DLD1 (cell line): ENCODE data around the gene CDADC1.

Experiments used
- in situ Hi-C: cut with HindIII; loops from 2 replicates; pipeline ENCODE4 v1.10.0; 2017; ENCODE audit warnings: low sequenced_read_pairs

The CDADC1 gene

GRCh38 chr13:49292742-49293486 lies 45.2 kb downstream of the CDADC1 start:
- in situ Hi-C loops: loop anchor here (25.0 kb wide), 1 partner anchor 319 kb away; no protein-coding TSS in a partner anchor

- in situ Hi-C loops: loop anchor here (25.0 kb wide), 1 partner anchor 318 kb away; no protein-coding TSS in a partner anchor
Observed at GRCh38 chr13:49294723-49295122, 47.0 kb downstream of the CDADC1 start.

- in situ Hi-C loops: loop anchor here (25.0 kb wide), 1 partner anchor 317 kb away; no protein-coding TSS in a partner anchor
Observed at GRCh38 chr13:49295244-49295643, 47.5 kb downstream of the CDADC1 start.

- in situ Hi-C loops: loop anchor here (25.0 kb wide), 1 partner anchor 316 kb away; no protein-coding TSS in a partner anchor
Observed at GRCh38 chr13:49296659-49297058, 48.9 kb downstream of the CDADC1 start.

- in situ Hi-C loops: loop anchor here (25.0 kb wide), 1 partner anchor 315 kb away; no protein-coding TSS in a partner anchor
Observed at GRCh38 chr13:49297338-49297737, 49.6 kb downstream of the CDADC1 start.

GRCh38 chr13:49298416-49298815 lies 50.7 kb downstream of the CDADC1 start:
- in situ Hi-C loops: loop anchor here (25.0 kb wide), 1 partner anchor 314 kb away; no protein-coding TSS in a partner anchor

- in situ Hi-C loops: loop anchor here (25.0 kb wide), 1 partner anchor 313 kb away; no protein-coding TSS in a partner anchor
Observed at GRCh38 chr13:49298903-49299605, 51.3 kb downstream of the CDADC1 start.

- in situ Hi-C loops: no loop called here
Observed at GRCh38 chr13:49300276-49300675, 52.6 kb downstream of the CDADC1 start.

GRCh38 chr13:49300739-49301589 lies 53.2 kb downstream of the CDADC1 start:
- in situ Hi-C loops: no loop called here

GRCh38 chr13:49302222-49302621 lies 54.5 kb downstream of the CDADC1 start:
- in situ Hi-C loops: no loop called here

GRCh38 chr13:49302817-49303216 lies 55.1 kb downstream of the CDADC1 start:
- in situ Hi-C loops: no loop called here

- in situ Hi-C loops: no loop called here
Observed at GRCh38 chr13:49303533-49304252, 56.0 kb downstream of the CDADC1 start.

GRCh38 chr13:49304356-49304755 lies 56.6 kb downstream of the CDADC1 start:
- in situ Hi-C loops: no loop called here

GRCh38 chr13:49304763-49305700 lies 57.3 kb downstream of the CDADC1 start:
- in situ Hi-C loops: no loop called here

- in situ Hi-C loops: no loop called here
Observed at GRCh38 chr13:49305792-49306425, 58.2 kb downstream of the CDADC1 start.

GRCh38 chr13:49307365-49307764 lies 59.6 kb downstream of the CDADC1 start:
- in situ Hi-C loops: no loop called here

GRCh38 chr13:49308097-49308875 lies 60.6 kb downstream of the CDADC1 start:
- in situ Hi-C loops: no loop called here

GRCh38 chr13:49308921-49309408 lies 61.2 kb downstream of the CDADC1 start:
- in situ Hi-C loops: no loop called here
